Pancreas (tissue), 10 donors: ENCODE measurements around the gene GPATCH4. TPM values are rescaled to one million over a fixed set of nuclear protein-coding genes. Genes with fewer than 3 reads are reported as not detected.
A peak's percentile ranks its signal among the peaks of the same experiment; 100 is the strongest.

Source experiments
- ATAC-seq, 4 donors: fragments of 200-7000 bp; cut with Tn5 transposase; one replicate each; pipeline versions ENCODE4 v1.8.0 to v1.9.1; 2020; ENCODE audit warnings: mild to moderate bottlenecking in 4 of 4, moderate library complexity in 4 of 4
- DNase-seq, 6 donors: peaks; one replicate each; pipeline ENCODE4 v3.0.0-alpha.2; 2020
- FAIRE-seq: peaks from 2 replicates; lab custom pipeline; 2012; peaks lifted over from hg19 to GRCh38; lab: Jason Lieb, UNC
- H3K27ac ChIP-seq, 4 donors: fragments of 200-600 bp; sonication (generic); 1 replicate in 3 of 4; 2 replicates in 1 of 4; pipeline versions ENCODE4 v1.5.0 to v1.8.0; 2020
- H3K27me3 ChIP-seq, 4 donors: fragments of 200-600 bp; one replicate each; pipeline ENCODE4 v1.8.0; 2021
- H3K36me3 ChIP-seq, 3 donors: fragments of 200-600 bp; sonication (generic) in 1 of 3; one replicate each; pipeline versions ENCODE4 v1.5.0 to v1.8.0; 2020 to 2021
- H3K4me1 ChIP-seq, 3 donors: fragments of 200-600 bp; one replicate each; pipeline ENCODE4 v1.8.0; 2021
- H3K4me3 ChIP-seq, 4 donors: fragments of 200-600 bp; sonication (generic) in 2 of 4; one replicate each; pipeline versions ENCODE4 v1.5.0 to v1.8.0; 2020 to 2021
- H3K9me3 ChIP-seq, 4 donors: fragments of 200-600 bp; one replicate each; pipeline ENCODE4 v1.8.0; 2021
- CTCF ChIP-seq, 4 donors: fragments of 200-600 bp; sonication (generic) in 3 of 4; IDR thresholded peaks; one replicate each; pipeline versions ENCODE4 v1.5.0 to v1.8.0; 2021; ENCODE audit warnings: antibody characterized with exemption in 4 of 4
- WGBS, 2 donors: extraction: QIAGEN DNeasy Blood & Tissue Kit; methylation state at CpG; one replicate each; pipeline ENCODE4 v1.1.7; 2013; 5-methylcytosine and 5-hydroxymethylcytosine counted together
- intact Hi-C, 3 donors: fragments of 100-400 bp; cut with DNase I; formaldehyde crosslinking; loops; one replicate each; pipeline versions ENCODE4 v1.11.1 to v1.14.2; 2022
- polyA plus RNA-seq, 2 donors: library from polyadenylated mRNA; stranded (reverse); fragments of 200-250 nt; gene quantifications; one replicate each; pipeline ENCODE4 v1.2.3, GENCODE V29; 2013
- total RNA-seq, 6 donors: library from RNA; stranded (reverse); fragmentation: NEBNext Ultra II Directional in 4 of 6; extraction: Animal tissue kit (Norgen Biotek cat#: 25700) in 4 of 6; gene quantifications; one replicate each; pipeline versions ENCODE4 v1.2.1 to v1.2.4, GENCODE V29; 2021 to 2023
- donor health status: healthy with polysubstance abuse.
- donor health status: DM: no; HTN: no; CAD: no; lungs with moderate emphysema.
- donor health status: DM: no; HTN: no; CAD: no.
- donor health status: control.
- donor health status: control.
- donor health status: Bipolar disorder and iron deficiency.
- donor health status: DM: yes; HTN: yes; CAD: no.
- donor health status: DM: no; HTN: no; CAD: no.
- donor health status: DM: no; HTN: no; CAD: no.
- donor health status: DM: yes; HTN: yes; CAD: no.

GPATCH4 gene
- total and polyA plus RNA-seq, 8 donors, result 6.4 to 16.9 (median 13.2) TPM

- Histone ChIP-seq H3K36me3 (no peaks in the 10 kb centered on the region), H3K9me3 (no peaks in the 10 kb centered on the region), H3K4me3 (no peak overlapping the region), H3K27ac (no peak overlapping the region), H3K4me1 (no peaks in the 10 kb centered on the region), H3K27me3 (no peaks in the 10 kb centered on the region)
- FAIRE-seq, result no peak
- intact Hi-C loops, result no loop called here
- DNase-seq, result peak in 3 of 6 donors; percentile 23 to 56 (median 36)
- WGBS, 2 donors, result 66% methylated on average over 5 of the region's 5 CpGs
- no peak for TF ChIP-seq CTCF (IDR thresholded peaks at IDR 0.05)
- ATAC-seq, result peak in 3 of 4 donors; percentile 26 to 64 (median 57)
These were observed 50.9 kb downstream of the GPATCH4 start for GRCh38 chr1:156550346-156550745.

- Histone ChIP-seq H3K4me3 (no peak overlapping the region), H3K9me3 (no peaks in the 10 kb centered on the region), H3K27me3 (no peaks in the 10 kb centered on the region), H3K27ac (no peak overlapping the region), H3K36me3 (no peaks in the 10 kb centered on the region), H3K4me1 (no peaks in the 10 kb centered on the region)
- ATAC-seq (no peak), DNase-seq (no peak), FAIRE-seq (no peak)
- no peak for TF ChIP-seq CTCF (IDR thresholded peaks at IDR 0.05)
- intact Hi-C loops, result no loop called here
- 95 to 97% methylated on average over 1 of the region's 1 CpG for WGBS, 2 donors
These were observed 51.4 kb downstream of the GPATCH4 start for GRCh38 chr1:156549831-156550230.

GRCh38 chr1:156549390-156549789 is 51.9 kb downstream of the GPATCH4 start:
- TF ChIP-seq CTCF (IDR thresholded peaks at IDR 0.05), result no peak
- DNase-seq, result peak in 1 of 6 donors; percentile 6
- intact Hi-C loops, result no loop called here

GRCh38 chr1:156547982-156548381 is 53.3 kb downstream of the GPATCH4 start:
- no peak for FAIRE-seq
- H3K27me3 ChIP-seq, result no peaks in the 10 kb centered on the region
- DNase-seq, result peak; percentile 30 to 70 (median 45)
- H3K27ac ChIP-seq, result no peak overlapping the region
- H3K36me3 ChIP-seq, result no peaks in the 10 kb centered on the region
- H3K4me1 ChIP-seq, result no peaks in the 10 kb centered on the region
- 46 to 54% methylated on average over 9 of the region's 9 CpGs for WGBS, 2 donors
- intact Hi-C loops, result no loop called here
- no peak for TF ChIP-seq CTCF (IDR thresholded peaks at IDR 0.05)
- ATAC-seq, result peak; percentile 38 to 75 (median 57)
- H3K9me3 ChIP-seq, result no peaks in the 10 kb centered on the region
- H3K4me3 ChIP-seq, result no peak overlapping the region

More at GRCh38 chr1:156549390-156549789, 51.9 kb downstream of the GPATCH4 start:
- Histone ChIP-seq H3K4me3 (no peak overlapping the region), H3K36me3 (no peaks in the 10 kb centered on the region), H3K9me3 (no peaks in the 10 kb centered on the region), H3K4me1 (no peaks in the 10 kb centered on the region), H3K27ac (no peak overlapping the region), H3K27me3 (no peaks in the 10 kb centered on the region)
- FAIRE-seq, result no peak
- WGBS, 2 donors, result 75 to 95% methylated on average over 2 of the region's 2 CpGs
- no peak for ATAC-seq

GRCh38 chr1:156547434-156547833 is 53.8 kb downstream of the GPATCH4 start:
- WGBS, 2 donors, result 94 to 97% methylated on average over 4 of the region's 4 CpGs
- FAIRE-seq (no peak), ATAC-seq (no peak), DNase-seq (no peak)
- Histone ChIP-seq H3K27ac (no peak overlapping the region), H3K9me3 (no peaks in the 10 kb centered on the region), H3K27me3 (no peaks in the 10 kb centered on the region), H3K4me1 (no peaks in the 10 kb centered on the region), H3K4me3 (no peak overlapping the region), H3K36me3 (no peaks in the 10 kb centered on the region)
- TF ChIP-seq CTCF (IDR thresholded peaks at IDR 0.05), result no peak
- intact Hi-C loops, result no loop called here
